Activated CD4-positive, alpha-beta T cell treated with anti-CD3 and anti-CD28 coated beads, Interleukin-2, amount 50 U/mL, for 4 hours (primary cell): Measurements from ENCODE around the gene PADI4.

Experiments used
- DNase-seq, 2 experiments: peaks; one replicate each; pipeline ENCODE4 v3.0.0-alpha.2; 2020

The PADI4 gene

GRCh38 chr1:17351598-17352324, 43.8 kb downstream of the PADI4 start:
- no peak for DNase-seq

GRCh38 chr1:17352419-17352909, 44.5 kb downstream of the PADI4 start:
- DNase-seq: no peak

- DNase-seq: no peak
Observed at GRCh38 chr1:17355898-17356297, 47.9 kb downstream of the PADI4 start.

- no peak for DNase-seq
Observed at GRCh38 chr1:17356387-17357026, 48.5 kb downstream of the PADI4 start.

GRCh38 chr1:17358557-17358956, 50.6 kb downstream of the PADI4 start:
- no peak for DNase-seq

- no peak for DNase-seq
Observed at GRCh38 chr1:17359031-17359430, 51.0 kb downstream of the PADI4 start.

GRCh38 chr1:17359808-17360207, 51.8 kb downstream of the PADI4 start:
- DNase-seq: no peak

GRCh38 chr1:17360272-17360956, 52.4 kb downstream of the PADI4 start:
- no peak for DNase-seq

- DNase-seq: no peak
Observed at GRCh38 chr1:17361687-17362086, 53.7 kb downstream of the PADI4 start.

GRCh38 chr1:17363351-17363750, 55.4 kb downstream of the PADI4 start:
- no peak for DNase-seq

GRCh38 chr1:17363771-17364170, 55.8 kb downstream of the PADI4 start:
- DNase-seq: no peak

- DNase-seq: no peak
Observed at GRCh38 chr1:17365293-17365692, 57.3 kb downstream of the PADI4 start.

- DNase-seq: no peak
Observed at GRCh38 chr1:17369466-17369865, 61.5 kb downstream of the PADI4 start.

GRCh38 chr1:17370618-17371017, 62.6 kb downstream of the PADI4 start:
- no peak for DNase-seq

GRCh38 chr1:17371896-17372295, 63.9 kb downstream of the PADI4 start, which contains the start of gene PADI6:
Gene PADI6, plus strand, starts transcription at chr1:17372196. Its CDS starts 50 bp downstream, at chr1:17372246.
- no peak for DNase-seq

GRCh38 chr1:17372955-17373354, 65.0 kb downstream of the PADI4 start:
- no peak for DNase-seq

GRCh38 chr1:17375651-17376050, 67.7 kb downstream of the PADI4 start:
- no peak for DNase-seq

GRCh38 chr1:17377325-17377953, 69.4 kb downstream of the PADI4 start:
- no peak for DNase-seq

GRCh38 chr1:17381161-17381560, 73.2 kb downstream of the PADI4 start:
- DNase-seq: no peak

GRCh38 chr1:17392199-17392740, 84.3 kb downstream of the PADI4 start:
- DNase-seq: no peak

GRCh38 chr1:17393230-17393629, 85.2 kb downstream of the PADI4 start:
- no peak for DNase-seq

GRCh38 chr1:17397910-17398695, 90.1 kb downstream of the PADI4 start:
- DNase-seq: no peak
